Gastroesophageal sphincter (tissue), 3 donors: ENCODE measurements around the gene KLK8.

Experiments used
- EP300 ChIP-seq: sonication (generic); formaldehyde crosslinking; IDR thresholded peaks from one replicate; pipeline ENCODE4 v1.6.1; 2017; ENCODE audit warnings: antibody characterized with exemption, mild to moderate bottlenecking
- POLR2AphosphoS5 ChIP-seq: sonication (generic); formaldehyde crosslinking; IDR thresholded peaks from one replicate; pipeline ENCODE4 v1.6.1; 2017; ENCODE audit warnings: antibody characterized with exemption
- TF ChIP-seq, protein P1 (sequence below), 4 experiments: fragments of 200-600 bp in 2 of 4; fragments of 450-650 bp in 2 of 4; sonication (generic) in 1 of 4; IDR thresholded peaks; one replicate each; pipeline ENCODE4 v1.5.1; 2017 to 2019; ENCODE audit warnings: antibody characterized with exemption in 4 of 4, mild to moderate bottlenecking in 2 of 4, moderate library complexity in 2 of 4

GRCh38 chr19:51031220-51031879 is 29.9 kb upstream of the KLK8 start:
- TF ChIP-seq, protein P1, sequence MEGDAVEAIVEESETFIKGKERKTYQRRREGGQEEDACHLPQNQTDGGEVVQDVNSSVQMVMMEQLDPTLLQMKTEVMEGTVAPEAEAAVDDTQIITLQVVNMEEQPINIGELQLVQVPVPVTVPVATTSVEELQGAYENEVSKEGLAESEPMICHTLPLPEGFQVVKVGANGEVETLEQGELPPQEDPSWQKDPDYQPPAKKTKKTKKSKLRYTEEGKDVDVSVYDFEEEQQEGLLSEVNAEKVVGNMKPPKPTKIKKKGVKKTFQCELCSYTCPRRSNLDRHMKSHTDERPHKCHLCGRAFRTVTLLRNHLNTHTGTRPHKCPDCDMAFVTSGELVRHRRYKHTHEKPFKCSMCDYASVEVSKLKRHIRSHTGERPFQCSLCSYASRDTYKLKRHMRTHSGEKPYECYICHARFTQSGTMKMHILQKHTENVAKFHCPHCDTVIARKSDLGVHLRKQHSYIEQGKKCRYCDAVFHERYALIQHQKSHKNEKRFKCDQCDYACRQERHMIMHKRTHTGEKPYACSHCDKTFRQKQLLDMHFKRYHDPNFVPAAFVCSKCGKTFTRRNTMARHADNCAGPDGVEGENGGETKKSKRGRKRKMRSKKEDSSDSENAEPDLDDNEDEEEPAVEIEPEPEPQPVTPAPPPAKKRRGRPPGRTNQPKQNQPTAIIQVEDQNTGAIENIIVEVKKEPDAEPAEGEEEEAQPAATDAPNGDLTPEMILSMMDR (IDR thresholded peaks at IDR 0.05): no peak
- TF ChIP-seq EP300 (no peak), POLR2AphosphoS5 (no peak)
